GM19035 (cell line): ENCODE results near the gene ACAD9.

Experiments
- ATAC-seq: cut with Tn5 transposase; IDR thresholded peaks from one replicate; pipeline ENCODE4 v1.9.1; 2021; ENCODE audit not compliant: unreplicated experiment

Gene ACAD9

GRCh38 chr3:128933213-128933921 lies 53.9 kb downstream of the ACAD9 start:
- no peak for ATAC-seq

- ATAC-seq: no peak
Measured at GRCh38 chr3:128933922-128934253, 54.5 kb downstream of the ACAD9 start.

GRCh38 chr3:128935922-128936321 lies 56.5 kb downstream of the ACAD9 start:
- no peak for ATAC-seq

GRCh38 chr3:128936341-128936740 lies 56.9 kb downstream of the ACAD9 start:
- ATAC-seq: no peak

- ATAC-seq: no peak
Measured at GRCh38 chr3:128940252-128940651, 60.8 kb downstream of the ACAD9 start.

- ATAC-seq: no peak
Measured at GRCh38 chr3:128942161-128942952, 62.9 kb downstream of the ACAD9 start.

GRCh38 chr3:128945041-128945877 lies 65.8 kb downstream of the ACAD9 start:
- ATAC-seq: no peak

- no peak for ATAC-seq
Measured at GRCh38 chr3:128945878-128946175, 66.4 kb downstream of the ACAD9 start.

GRCh38 chr3:128946411-128946810 lies 67.0 kb downstream of the ACAD9 start:
- no peak for ATAC-seq

- no peak for ATAC-seq
Measured at GRCh38 chr3:128949158-128949557, 69.7 kb downstream of the ACAD9 start.

- no peak for ATAC-seq
Measured at GRCh38 chr3:128950223-128950938, 71.0 kb downstream of the ACAD9 start.

GRCh38 chr3:128956440-128956839 lies 77.0 kb downstream of the ACAD9 start:
- no peak for ATAC-seq
